Heart right ventricle (tissue), 16 donors: ENCODE data around the gene FOXK2. TPM values are rescaled to one million over a fixed set of nuclear protein-coding genes. Genes with fewer than 3 reads are reported as not detected.

Experiments
- ATAC-seq, 8 donors: fragments of 200-7000 bp; cut with Tn5 transposase; one replicate each; pipeline ENCODE4 v1.9.1; 2020; ENCODE audit warnings: mild to moderate bottlenecking in 8 of 8, moderate library complexity in 8 of 8, moderate number of reproducible peaks in 1 of 8
- DNase-seq, 2 donors: peaks; one replicate each; pipeline ENCODE4 v3.0.0-alpha.2; 2020
- H3K27ac ChIP-seq, 10 donors: fragments of 200-600 bp; sonication (generic) in 2 of 10; one replicate each; pipeline versions ENCODE4 v1.5.0 to v1.8.0; 2020 to 2022; ENCODE audit warnings: mild to moderate bottlenecking in 3 of 10
- H3K27me3 ChIP-seq, 7 donors: fragments of 200-600 bp; one replicate each; pipeline ENCODE4 v1.8.0; 2021 to 2022; ENCODE audit warnings: mild to moderate bottlenecking in 2 of 7
- H3K36me3 ChIP-seq, 9 donors: fragments of 200-600 bp; sonication (generic) in 1 of 9; one replicate each; pipeline versions ENCODE4 v1.5.0 to v1.8.0; 2020 to 2022; ENCODE audit warnings: mild to moderate bottlenecking in 2 of 9
- H3K4me1 ChIP-seq, 9 donors: fragments of 200-600 bp; sonication (generic) in 1 of 9; one replicate each; pipeline versions ENCODE4 v1.5.0 to v1.8.0; 2020 to 2022; ENCODE audit warnings: mild to moderate bottlenecking in 4 of 9
- H3K4me3 ChIP-seq, 10 donors: fragments of 200-600 bp; sonication (generic) in 2 of 10; one replicate each; pipeline versions ENCODE4 v1.5.0 to v1.8.0; 2020 to 2022; ENCODE audit warnings: mild to moderate bottlenecking in 7 of 10, moderate library complexity in 2 of 10
- H3K9me3 ChIP-seq, 11 donors: fragments of 200-600 bp in 10 of 11; sonication (generic) in 2 of 11; one replicate each; pipeline versions ENCODE4 v1.5.0 to v1.8.0; 2013 to 2022; ENCODE audit warnings: mild to moderate bottlenecking in 2 of 11, control low read depth in 1 of 11, moderate library complexity in 1 of 11
- WGBS, 2 donors: extraction: QIAGEN DNeasy Blood & Tissue Kit; methylation state at CpG; one replicate each; pipeline ENCODE4 v1.1.7; 2013; ENCODE audit warnings: inconsistent platforms in 1 of 2; 5-methylcytosine and 5-hydroxymethylcytosine counted together
- intact Hi-C, 10 donors: fragments of 100-400 bp; cut with DNase I; formaldehyde crosslinking; loops; one replicate each; pipeline versions ENCODE4 v1.11.1 to v1.14.2; 2022
- polyA plus RNA-seq, 2 donors: library from polyadenylated mRNA; stranded (reverse); fragments of 200-250 nt; gene quantifications; one replicate each; pipeline ENCODE4 v1.2.3, GENCODE V29; 2013
- total RNA-seq, 10 donors: library from RNA; stranded (reverse); fragmentation: NEBNext Ultra II Directional in 3 of 10; extraction: Animal tissue kit (Norgen Biotek cat#: 25700) in 3 of 10; gene quantifications; one replicate each; pipeline versions ENCODE4 v1.2.1 to v1.2.4, GENCODE V29; 2021 to 2023
- TF ChIP-seq, protein P1 (sequence below), 9 donors: fragments of 200-600 bp; sonication (generic) in 2 of 9; IDR thresholded peaks; one replicate each; pipeline versions ENCODE4 v1.5.0 to v1.8.0; 2021 to 2022; ENCODE audit warnings: antibody characterized with exemption in 9 of 9, mild to moderate bottlenecking in 5 of 9, moderate library complexity in 1 of 9
- donor health status: Arrhythmogenic right ventricular cardiomyopathy.
- donor health status: ischemic (EF 13 %, LVEDD 7.1; RV severe dilation, severe dysfunction).
- donor health status: healthy with polysubstance abuse.
- donor health status: DM: no; HTN: yes; CAD: no.
- donor health status: DM: no; HTN: no; CAD: no.
- donor health status: ischemic (EF 25% LVEDD 6.9; RV normal size, moderate dysfunction).
- donor health status: ischemic (EF 25% LVEDD 5.7; RV mildly dilated, moderate dysfunction).
- donor health status: healthy.
- donor health status: DM: yes; HTN: yes; CAD: no.
- donor health status: Ischemic cardiomyopathy.
- donor health status: ischemic (EF 35%, LVEDD 5.7; RV mildly dilated, moderate dysfunction).
- donor health status: nonischemic (EF 11% LVEDD 7.7; RV severe dilation, severe dysfunction).
- donor health status: DM: yes; HTN: yes; CAD: no.
- donor health status: PGD.
- donor health status: ischemic (EF 29% LVEDD 5.4; RV normal size, mild dysfunction).
- donor health status: nonischemic (EF 23%, LVEDD 6.1; RV moderate dilation, normal function).

The FOXK2 gene
- total and polyA plus RNA-seq, 12 donors: 16.5 to 66.6 (median 30.6) TPM

DNA sequence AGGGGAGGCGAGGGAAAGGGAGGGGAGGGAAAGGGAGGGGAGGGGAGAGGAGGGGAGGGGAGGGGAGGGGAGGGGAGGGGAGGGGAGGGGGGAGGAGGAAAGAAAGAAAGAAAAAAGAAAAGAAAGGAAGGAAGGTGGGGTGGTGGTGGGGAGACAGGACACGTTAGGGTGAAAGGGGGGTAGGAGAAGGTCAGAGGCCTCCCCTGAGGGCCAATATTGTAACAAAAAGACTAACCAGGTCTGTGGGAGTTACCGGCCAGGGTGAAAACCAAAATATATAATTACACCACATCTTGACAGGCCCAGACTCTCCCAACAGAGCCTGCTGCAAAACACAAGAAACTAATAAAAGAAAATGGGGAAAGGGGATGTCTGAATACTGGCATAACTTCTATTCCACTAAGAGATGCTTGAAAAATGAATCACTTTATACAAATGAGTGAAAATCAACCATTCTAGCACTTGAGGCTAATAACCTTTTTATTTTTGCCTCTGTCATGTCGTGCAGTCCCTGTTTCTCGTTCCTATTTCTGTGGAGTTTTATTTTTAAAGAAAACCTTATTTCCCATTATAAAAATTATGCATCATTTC is 118.7 kb downstream of the FOXK2 start:
- DNase-seq (no peak), ATAC-seq (no peak)
- Histone ChIP-seq H3K36me3 (peaks cover 0 to 84% (median 20%) of the 10 kb centered on the region in 9 donors), H3K4me1 (peaks cover 0 to 13% (median 0%) of the 10 kb centered on the region in 9 donors), H3K27ac (no peak overlapping the region), H3K4me3 (no peak overlapping the region), H3K9me3 (peaks cover 0 to 10% (median 0%) of the 10 kb centered on the region in 11 donors), H3K27me3 (no peaks in the 10 kb centered on the region)
- WGBS, 2 donors: 75 to 77% methylated on average over 4 of the region's 5 CpGs
- intact Hi-C loops: no loop called here
- TF ChIP-seq, protein P1, sequence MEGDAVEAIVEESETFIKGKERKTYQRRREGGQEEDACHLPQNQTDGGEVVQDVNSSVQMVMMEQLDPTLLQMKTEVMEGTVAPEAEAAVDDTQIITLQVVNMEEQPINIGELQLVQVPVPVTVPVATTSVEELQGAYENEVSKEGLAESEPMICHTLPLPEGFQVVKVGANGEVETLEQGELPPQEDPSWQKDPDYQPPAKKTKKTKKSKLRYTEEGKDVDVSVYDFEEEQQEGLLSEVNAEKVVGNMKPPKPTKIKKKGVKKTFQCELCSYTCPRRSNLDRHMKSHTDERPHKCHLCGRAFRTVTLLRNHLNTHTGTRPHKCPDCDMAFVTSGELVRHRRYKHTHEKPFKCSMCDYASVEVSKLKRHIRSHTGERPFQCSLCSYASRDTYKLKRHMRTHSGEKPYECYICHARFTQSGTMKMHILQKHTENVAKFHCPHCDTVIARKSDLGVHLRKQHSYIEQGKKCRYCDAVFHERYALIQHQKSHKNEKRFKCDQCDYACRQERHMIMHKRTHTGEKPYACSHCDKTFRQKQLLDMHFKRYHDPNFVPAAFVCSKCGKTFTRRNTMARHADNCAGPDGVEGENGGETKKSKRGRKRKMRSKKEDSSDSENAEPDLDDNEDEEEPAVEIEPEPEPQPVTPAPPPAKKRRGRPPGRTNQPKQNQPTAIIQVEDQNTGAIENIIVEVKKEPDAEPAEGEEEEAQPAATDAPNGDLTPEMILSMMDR (IDR thresholded peaks at IDR 0.05): no peak

DNA sequence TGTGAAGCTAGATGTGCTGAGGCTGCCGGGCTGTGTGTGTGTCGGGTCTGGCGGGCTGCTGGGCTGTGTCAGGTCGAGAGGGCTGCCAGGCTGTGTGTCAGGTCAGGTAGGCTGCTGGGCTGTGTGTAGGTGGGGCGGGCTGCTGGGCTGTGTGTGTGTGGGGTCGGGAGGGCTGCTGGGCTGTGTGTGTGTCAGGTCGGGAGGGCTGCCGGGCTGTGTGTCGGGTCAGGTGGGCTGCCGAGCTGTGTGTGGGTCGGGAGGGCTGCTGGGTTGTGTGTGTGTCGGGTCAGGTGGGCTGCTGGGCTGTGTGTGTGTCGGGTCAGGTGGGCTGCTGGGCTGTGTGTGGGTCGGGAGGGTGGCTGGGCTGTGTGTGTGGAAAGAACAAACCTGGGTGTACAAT is 120.1 kb downstream of the FOXK2 start:
- ATAC-seq (peak in 3 of 8 donors; percentile 25 to 68 (median 41)), DNase-seq (no peak)
- peaks cover 0 to 25% (median 0%) of the 10 kb centered on the region in 9 donors for H3K4me1 ChIP-seq
- no peaks in the 10 kb centered on the region for H3K27me3 ChIP-seq
- H3K4me3 ChIP-seq: no peak overlapping the region
- H3K9me3 ChIP-seq: peaks cover 0 to 10% (median 0%) of the 10 kb centered on the region in 11 donors
- H3K36me3 ChIP-seq: peaks cover 0 to 84% (median 30%) of the 10 kb centered on the region in 9 donors
- TF ChIP-seq, protein P1 (IDR thresholded peaks at IDR 0.05): no peak
- 87 to 91% methylated on average over 14 of the region's 14 CpGs for WGBS, 2 donors
- intact Hi-C loops: loop anchor here in 1 of 10 donors (5.0 kb wide), 1 partner anchor 42 kb away; no protein-coding TSS in a partner anchor
- H3K27ac ChIP-seq: no peak overlapping the region

DNA sequence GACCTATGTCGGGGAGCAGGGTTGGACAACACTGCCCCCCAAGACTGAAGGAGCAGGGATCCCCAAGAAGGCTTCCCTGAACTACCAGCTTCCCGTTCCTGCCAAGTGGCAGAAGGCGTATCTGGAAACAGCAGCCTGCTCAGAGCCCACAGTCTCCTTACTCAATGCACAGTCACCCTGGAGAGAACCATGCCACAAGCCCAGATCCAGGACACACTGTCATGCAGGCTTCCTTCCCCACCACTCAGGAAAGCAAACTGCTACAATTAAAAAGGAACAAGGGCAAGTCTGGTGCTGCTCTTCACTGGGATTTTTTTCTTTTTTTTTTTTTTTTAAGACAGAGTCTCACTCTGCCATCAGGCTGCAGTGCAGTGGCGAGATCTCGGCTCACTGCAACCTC is 120.5 kb downstream of the FOXK2 start:
- DNase-seq (no peak), ATAC-seq (peak in 1 of 8 donors; percentile 13)
- 91 to 94% methylated on average over 5 of the region's 5 CpGs for WGBS, 2 donors
- Histone ChIP-seq H3K4me3 (no peak overlapping the region), H3K27ac (no peak overlapping the region), H3K9me3 (peaks cover 0 to 10% (median 0%) of the 10 kb centered on the region in 11 donors), H3K36me3 (peaks cover 0 to 84% (median 30%) of the 10 kb centered on the region in 9 donors), H3K27me3 (no peaks in the 10 kb centered on the region), H3K4me1 (peaks cover 0 to 25% (median 0%) of the 10 kb centered on the region in 9 donors)
- intact Hi-C loops: loop anchor here in 1 of 10 donors (5.0 kb wide), 1 partner anchor 43 kb away; no protein-coding TSS in a partner anchor
- TF ChIP-seq, protein P1 (IDR thresholded peaks at IDR 0.05): no peak

DNA sequence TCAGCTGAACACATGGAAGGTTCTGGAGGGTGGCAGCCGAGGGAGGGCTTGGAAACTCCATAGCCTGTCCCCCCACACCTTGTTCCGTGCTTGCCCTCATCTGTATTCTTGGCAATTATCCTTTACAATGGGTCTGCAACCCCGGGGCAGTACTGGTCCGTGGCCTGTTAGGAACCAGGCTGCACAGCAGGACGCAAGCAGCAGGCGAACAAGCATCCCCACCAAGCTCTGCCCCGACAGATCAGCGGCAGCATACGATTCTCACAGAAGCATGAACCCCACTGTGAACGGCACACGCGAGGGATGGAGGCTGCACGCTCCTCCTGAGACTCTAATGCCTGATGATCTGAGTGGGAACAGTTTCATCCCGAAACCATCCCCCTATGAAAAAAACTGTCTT is 122.5 kb downstream of the FOXK2 start:
- H3K27ac ChIP-seq: no peak overlapping the region
- intact Hi-C loops: loop anchor here in 1 of 10 donors (5.0 kb wide), 1 partner anchor 45 kb away; no protein-coding TSS in a partner anchor
- peaks cover 0 to 2% (median 0%) of the 10 kb centered on the region in 11 donors for H3K9me3 ChIP-seq
- H3K4me3 ChIP-seq: no peak overlapping the region
- TF ChIP-seq, protein P1 (IDR thresholded peaks at IDR 0.05): no peak
- peaks cover 2 to 45% (median 18%) of the 10 kb centered on the region in 9 donors for H3K4me1 ChIP-seq
- 93% methylated on average over 14 of the region's 14 CpGs for WGBS, 2 donors
- ATAC-seq: no peak
- peaks cover 0 to 71% (median 30%) of the 10 kb centered on the region in 9 donors for H3K36me3 ChIP-seq
- no peak for DNase-seq
- H3K27me3 ChIP-seq: no peaks in the 10 kb centered on the region
